Stimulated activated CD4-positive, alpha-beta T cell treated with anti-CD3 and anti-CD28 coated beads, Interleukin-15, amount 100 ng/mL, for 1 hour (primary cell): ENCODE measurements around the gene IL12A.

ENCODE experiments used
- DNase-seq, 2 donors: peaks; one replicate each; pipeline ENCODE4 v3.0.0-alpha.2; 2020; ENCODE audit warnings: low read depth in 1 of 2, low spot score in 1 of 2

IL12A gene

GRCh38 chr3:160023476-160023875, 34.8 kb downstream of the IL12A start:
- no peak for DNase-seq

GRCh38 chr3:160027541-160028195, 39.0 kb downstream of the IL12A start:
- no peak for DNase-seq

- DNase-seq: no peak
Observed at GRCh38 chr3:160035757-160036156, 47.1 kb downstream of the IL12A start.

GRCh38 chr3:160038862-160039562, 50.4 kb downstream of the IL12A start:
- DNase-seq: no peak

GRCh38 chr3:160040181-160040580, 51.5 kb downstream of the IL12A start:
- DNase-seq: no peak

GRCh38 chr3:160041465-160041864, 52.8 kb downstream of the IL12A start:
- DNase-seq: no peak

- no peak for DNase-seq
Observed at GRCh38 chr3:160044121-160044520, 55.5 kb downstream of the IL12A start.
